ENCODE measurements around the gene PSMB5.

Gene PSMB5

DNA sequence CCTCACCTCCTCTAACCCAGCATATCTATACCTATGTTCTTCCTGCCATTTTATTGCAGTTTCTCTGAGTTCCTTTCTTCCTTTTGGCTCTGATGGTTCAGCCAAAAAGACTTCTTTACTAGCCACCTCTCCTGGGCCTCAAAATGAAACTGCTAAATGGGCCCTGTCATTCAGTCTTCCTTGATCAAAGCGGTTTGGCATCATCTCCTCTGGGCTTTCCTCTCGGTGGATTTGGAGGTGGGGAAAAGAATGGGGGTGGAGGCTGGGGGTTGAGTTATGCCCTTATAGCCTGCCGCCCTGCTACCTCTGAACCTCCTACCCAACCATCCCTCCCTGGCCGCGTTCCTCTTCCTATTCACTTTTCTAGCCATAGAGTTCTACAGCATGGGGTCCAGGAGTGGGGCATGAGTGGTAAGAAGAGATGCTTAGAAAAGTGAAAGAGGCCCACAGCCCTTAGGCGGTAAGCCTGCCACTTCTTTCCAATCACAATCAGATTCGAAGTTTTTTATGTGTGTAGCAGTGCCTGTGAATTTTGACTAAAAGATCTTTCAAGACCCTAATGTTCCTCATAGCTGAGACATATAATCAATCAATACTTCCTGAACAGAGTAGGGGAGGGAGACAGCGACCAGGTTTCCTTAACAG, 54.8 kb downstream of the PSMB5 start:
- Histone ChIP-seq H3K27me3 (ENCODE audit: insufficient read depth, low read length) (peaks cover 26% of the 10 kb centered on the region), H3K4me3 (ENCODE audit: low read length) (peak overlapping the region; percentile 86), H3K9ac (ENCODE audit: low read depth, low read length) (peak overlapping the region; percentile 72; the same call in 1 of the 2 replicates), H3K4me1 (ENCODE audit: insufficient read depth, low read length) (peaks cover 39% of the 10 kb centered on the region), H3K36me3 (ENCODE audit: insufficient read depth, low read depth, low read length) (peaks cover 33% of the 10 kb centered on the region), H3K9me3 (ENCODE audit: insufficient read depth, low read depth, low read length) (no peaks in the 10 kb centered on the region), H3K27ac (ENCODE audit: low read length) (no peak overlapping the region)

DNA sequence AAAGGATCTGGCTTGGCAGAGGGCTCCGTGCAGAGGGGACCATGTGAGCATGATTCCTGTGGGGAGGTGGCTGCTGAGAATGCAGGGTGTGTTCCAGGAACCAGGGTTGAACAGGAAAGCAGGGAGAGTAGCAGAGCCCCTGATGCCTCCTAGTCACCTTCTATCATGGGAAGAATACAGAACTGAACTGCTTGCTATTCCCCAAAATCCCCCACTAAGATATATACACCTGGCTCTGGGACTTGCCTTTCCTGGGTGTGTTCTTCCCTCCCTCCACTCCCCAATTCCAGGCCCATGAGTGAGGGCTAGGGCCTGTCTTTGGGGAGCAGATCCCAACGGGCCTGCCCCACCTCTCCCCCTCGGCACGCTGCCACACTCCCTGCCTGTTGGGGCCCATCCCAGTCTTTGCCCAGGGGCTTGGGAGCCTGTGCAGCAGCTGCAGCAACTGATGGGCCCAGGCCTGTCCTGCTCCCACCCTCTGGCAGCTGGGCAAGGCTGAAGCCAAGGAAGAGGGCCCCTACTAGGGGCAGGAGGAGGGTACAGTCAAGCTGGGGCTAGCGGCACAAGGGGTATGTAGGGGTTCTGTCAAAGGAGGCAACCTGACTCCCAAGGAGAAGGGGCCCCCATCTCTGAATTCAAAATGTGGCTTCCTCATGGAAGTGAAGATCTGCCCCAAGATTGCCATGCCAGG, 55.6 kb downstream of the PSMB5 start:
- H3K27ac ChIP-seq (ENCODE audit: low read length): no peak overlapping the region
- peaks cover 39% of the 10 kb centered on the region for H3K4me1 ChIP-seq (ENCODE audit: insufficient read depth, low read length)
- H3K9me3 ChIP-seq (ENCODE audit: insufficient read depth, low read depth, low read length): no peaks in the 10 kb centered on the region
- peaks cover 40% of the 10 kb centered on the region for H3K36me3 ChIP-seq (ENCODE audit: insufficient read depth, low read depth, low read length)
- H3K4me3 ChIP-seq (ENCODE audit: low read length): peak overlapping the region; percentile 86; the same call in 1 of the 2 replicates
- peak overlapping the region; percentile 72; the same call in 1 of the 2 replicates for H3K9ac ChIP-seq (ENCODE audit: low read depth, low read length)
- peaks cover 26% of the 10 kb centered on the region for H3K27me3 ChIP-seq (ENCODE audit: insufficient read depth, low read length)

DNA sequence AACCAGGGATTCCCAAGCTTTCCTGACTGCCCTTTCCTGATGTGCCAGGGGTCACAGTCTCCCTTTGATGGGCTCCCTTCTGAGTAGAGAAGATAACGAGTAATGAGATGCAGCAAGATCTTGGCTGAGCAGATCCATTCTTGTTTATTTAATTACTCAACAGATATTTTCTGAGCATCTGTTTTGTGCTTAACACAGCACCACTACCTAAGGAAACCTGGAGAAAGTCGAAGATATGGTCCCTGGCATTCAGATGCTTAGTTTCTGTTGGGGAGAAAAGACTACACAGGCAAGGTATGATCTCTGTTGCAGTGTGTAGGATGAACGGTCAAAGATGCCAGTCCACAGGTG, 56.2 kb downstream of the PSMB5 start:
- no peaks in the 10 kb centered on the region for H3K9me3 ChIP-seq (ENCODE audit: insufficient read depth, low read depth, low read length)
- H3K27me3 ChIP-seq (ENCODE audit: insufficient read depth, low read length): peaks cover 26% of the 10 kb centered on the region
- peak overlapping the region; percentile 73 for H3K27ac ChIP-seq (ENCODE audit: low read length)
- H3K9ac ChIP-seq (ENCODE audit: low read depth, low read length): peak overlapping the region; percentile 72; the same call in 1 of the 2 replicates
- peaks cover 39% of the 10 kb centered on the region for H3K4me1 ChIP-seq (ENCODE audit: insufficient read depth, low read length)
- peak overlapping the region; percentile 86; the same call in 1 of the 2 replicates for H3K4me3 ChIP-seq (ENCODE audit: low read length)
- peaks cover 47% of the 10 kb centered on the region for H3K36me3 ChIP-seq (ENCODE audit: insufficient read depth, low read depth, low read length)

DNA sequence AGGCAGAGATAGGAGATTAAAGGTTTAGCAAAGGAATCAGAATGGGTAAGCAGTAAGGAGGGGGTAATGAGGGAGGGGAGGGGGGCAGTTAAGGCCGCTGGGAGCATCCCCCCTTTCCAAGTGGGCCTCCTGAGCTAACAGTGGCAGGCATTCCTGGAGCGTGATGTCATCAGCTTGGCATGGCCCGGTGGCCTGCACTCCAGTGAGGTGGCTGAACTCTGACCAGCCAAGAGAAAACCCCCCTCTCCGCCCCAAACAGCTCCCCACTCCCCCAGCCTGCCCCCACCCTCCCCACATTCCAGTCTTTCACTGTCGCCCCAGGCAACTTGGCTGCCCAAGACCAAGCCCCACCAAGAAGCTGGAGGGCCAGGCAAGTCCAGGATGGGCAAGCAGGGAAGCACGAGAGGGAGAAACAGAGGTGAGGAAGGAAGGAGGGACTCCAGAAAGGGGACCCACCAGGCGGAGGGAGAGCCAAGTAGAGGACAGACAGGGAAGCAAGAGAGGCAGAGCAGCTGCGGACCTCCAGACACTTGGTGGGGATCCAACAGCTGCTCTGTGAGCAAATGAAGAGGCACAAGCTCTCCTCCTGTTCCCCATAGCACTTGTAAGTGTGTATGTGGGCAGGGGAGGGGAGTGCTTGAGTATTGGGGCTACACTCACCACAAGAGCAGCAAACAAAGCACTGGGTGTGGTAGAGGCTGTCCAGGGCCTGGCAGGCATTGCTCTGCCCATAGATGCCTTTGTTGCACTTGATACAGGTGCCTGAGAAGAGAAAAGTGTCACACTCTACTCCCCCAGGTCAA, 56.8 kb downstream of the PSMB5 start:
- Histone ChIP-seq H3K9me3 (ENCODE audit: insufficient read depth, low read depth, low read length) (no peaks in the 10 kb centered on the region), H3K4me3 (ENCODE audit: low read length) (peak overlapping the region; percentile 86), H3K9ac (ENCODE audit: low read depth, low read length) (peak overlapping the region; percentile 75; the same call in 1 of the 2 replicates), H3K4me1 (ENCODE audit: insufficient read depth, low read length) (peaks cover 36% of the 10 kb centered on the region), H3K36me3 (ENCODE audit: insufficient read depth, low read depth, low read length) (peaks cover 53% of the 10 kb centered on the region), H3K27me3 (ENCODE audit: insufficient read depth, low read length) (peaks cover 22% of the 10 kb centered on the region), H3K27ac (ENCODE audit: low read length) (peak overlapping the region; percentile 73)

DNA sequence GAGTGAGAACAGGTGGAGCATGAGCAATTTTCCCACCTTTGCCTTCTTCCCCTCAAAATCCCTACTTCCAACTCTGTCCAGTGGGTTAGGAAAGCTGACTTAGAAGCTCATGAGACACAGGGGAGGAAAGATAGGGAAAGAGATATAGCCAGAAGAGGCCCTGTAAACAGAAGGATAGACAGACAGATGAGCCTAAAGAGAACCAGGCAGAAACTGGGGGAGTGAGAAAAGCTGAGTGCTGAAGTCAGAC, 57.3 kb downstream of the PSMB5 start:
- peaks cover 22% of the 10 kb centered on the region for H3K27me3 ChIP-seq (ENCODE audit: insufficient read depth, low read length)
- peaks cover 58% of the 10 kb centered on the region for H3K36me3 ChIP-seq (ENCODE audit: insufficient read depth, low read depth, low read length)
- H3K9me3 ChIP-seq (ENCODE audit: insufficient read depth, low read depth, low read length): no peaks in the 10 kb centered on the region
- peaks cover 36% of the 10 kb centered on the region for H3K4me1 ChIP-seq (ENCODE audit: insufficient read depth, low read length)
- peak overlapping the region; percentile 75; the same call in 1 of the 2 replicates for H3K9ac ChIP-seq (ENCODE audit: low read depth, low read length)
- peak overlapping the region; percentile 14 for H3K27ac ChIP-seq (ENCODE audit: low read length)
- H3K4me3 ChIP-seq (ENCODE audit: low read length): peak overlapping the region; percentile 21

DNA sequence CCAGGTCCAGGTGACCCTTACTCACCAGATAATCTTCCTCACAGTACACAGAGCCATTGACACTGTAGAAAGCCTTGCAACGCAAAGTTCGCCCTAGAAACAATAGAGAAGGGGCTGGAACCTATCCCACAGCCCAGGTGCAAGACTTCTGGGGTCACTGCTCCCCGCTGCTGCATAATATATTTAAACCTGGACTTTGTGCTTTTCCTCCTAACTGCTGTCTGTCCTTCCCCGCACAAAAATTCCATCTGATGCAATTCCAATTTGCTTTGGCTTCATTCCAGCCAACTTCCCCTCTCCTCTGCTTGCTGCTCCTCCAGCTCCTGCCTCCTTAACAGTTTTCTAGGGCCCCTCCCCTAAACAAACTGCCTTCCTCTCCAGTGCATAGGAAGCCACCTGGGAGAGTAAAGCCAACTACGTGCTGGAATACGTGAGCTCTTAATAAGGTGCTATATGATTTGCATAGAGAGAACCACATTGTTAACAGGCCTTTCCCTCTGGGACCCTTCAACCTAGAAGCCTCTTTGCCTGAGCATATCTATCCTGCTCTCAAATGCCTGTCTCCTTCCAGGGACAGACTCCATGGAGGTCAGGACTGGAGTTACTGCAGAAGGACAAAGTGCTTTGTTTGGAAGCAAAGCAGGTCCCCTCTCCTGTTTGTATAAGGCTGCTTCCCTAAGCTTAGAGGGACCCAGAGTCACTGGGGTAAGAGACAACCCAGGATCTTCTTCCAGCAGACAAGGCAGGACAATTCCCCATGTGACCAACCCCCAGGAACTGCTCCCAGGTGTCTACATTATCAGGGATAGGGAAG, 57.9 kb downstream of the PSMB5 start:
- Histone ChIP-seq H3K4me1 (ENCODE audit: insufficient read depth, low read length) (peaks cover 36% of the 10 kb centered on the region), H3K36me3 (ENCODE audit: insufficient read depth, low read depth, low read length) (peaks cover 63% of the 10 kb centered on the region), H3K27me3 (ENCODE audit: insufficient read depth, low read length) (peaks cover 20% of the 10 kb centered on the region), H3K9ac (ENCODE audit: low read depth, low read length) (peak overlapping the region; percentile 75; the same call in 1 of the 2 replicates), H3K9me3 (ENCODE audit: insufficient read depth, low read depth, low read length) (no peaks in the 10 kb centered on the region), H3K4me3 (ENCODE audit: low read length) (peak overlapping the region; percentile 21), H3K27ac (ENCODE audit: low read length) (peak overlapping the region; percentile 14)

All from iPS-20b (cell line).